GM12873 (cell line): Measurements from ENCODE around the gene DACT1.

ENCODE experiments used
- CTCF ChIP-seq: IDR thresholded peaks from 2 replicates; pipeline ENCODE4 v1.5.1; 2012; ENCODE audit warnings: low read depth, mild to moderate bottlenecking, moderate library complexity, low read length, control low read depth; ENCODE audit not compliant: insufficient read depth; ENCODE audit errors: missing control alignments

The DACT1 gene

GRCh38 chr14:58662018-58662417 is 24.3 kb downstream of the DACT1 start:
- TF ChIP-seq CTCF: no peak

GRCh38 chr14:58662759-58663158 is 25.0 kb downstream of the DACT1 start:
- no peak for TF ChIP-seq CTCF

GRCh38 chr14:58663494-58664111 is 25.8 kb downstream of the DACT1 start:
- TF ChIP-seq CTCF: no peak

GRCh38 chr14:58665773-58666500 is 28.2 kb downstream of the DACT1 start:
- TF ChIP-seq CTCF: no peak

GRCh38 chr14:58666737-58667136 is 29.0 kb downstream of the DACT1 start:
- no peak for TF ChIP-seq CTCF

GRCh38 chr14:58667900-58668299 is 30.1 kb downstream of the DACT1 start:
- no peak for TF ChIP-seq CTCF

GRCh38 chr14:58668848-58669480 is 31.2 kb downstream of the DACT1 start:
- no peak for TF ChIP-seq CTCF
